GM12872 (cell line): Measurements from ENCODE around the gene EPYC.

ENCODE experiments used
- TF ChIP-seq, protein P1 (sequence below): IDR thresholded peaks from 3 replicates; pipeline ENCODE4 v1.5.1; 2011; ENCODE audit warnings: low read depth, mild to moderate bottlenecking, low read length, moderate library complexity; ENCODE audit not compliant: insufficient read depth

Gene EPYC

GRCh38 chr12:90990611-90991010, 14.2 kb downstream of the EPYC start:
- TF ChIP-seq, protein P1, sequence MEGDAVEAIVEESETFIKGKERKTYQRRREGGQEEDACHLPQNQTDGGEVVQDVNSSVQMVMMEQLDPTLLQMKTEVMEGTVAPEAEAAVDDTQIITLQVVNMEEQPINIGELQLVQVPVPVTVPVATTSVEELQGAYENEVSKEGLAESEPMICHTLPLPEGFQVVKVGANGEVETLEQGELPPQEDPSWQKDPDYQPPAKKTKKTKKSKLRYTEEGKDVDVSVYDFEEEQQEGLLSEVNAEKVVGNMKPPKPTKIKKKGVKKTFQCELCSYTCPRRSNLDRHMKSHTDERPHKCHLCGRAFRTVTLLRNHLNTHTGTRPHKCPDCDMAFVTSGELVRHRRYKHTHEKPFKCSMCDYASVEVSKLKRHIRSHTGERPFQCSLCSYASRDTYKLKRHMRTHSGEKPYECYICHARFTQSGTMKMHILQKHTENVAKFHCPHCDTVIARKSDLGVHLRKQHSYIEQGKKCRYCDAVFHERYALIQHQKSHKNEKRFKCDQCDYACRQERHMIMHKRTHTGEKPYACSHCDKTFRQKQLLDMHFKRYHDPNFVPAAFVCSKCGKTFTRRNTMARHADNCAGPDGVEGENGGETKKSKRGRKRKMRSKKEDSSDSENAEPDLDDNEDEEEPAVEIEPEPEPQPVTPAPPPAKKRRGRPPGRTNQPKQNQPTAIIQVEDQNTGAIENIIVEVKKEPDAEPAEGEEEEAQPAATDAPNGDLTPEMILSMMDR = no peak

DNA sequence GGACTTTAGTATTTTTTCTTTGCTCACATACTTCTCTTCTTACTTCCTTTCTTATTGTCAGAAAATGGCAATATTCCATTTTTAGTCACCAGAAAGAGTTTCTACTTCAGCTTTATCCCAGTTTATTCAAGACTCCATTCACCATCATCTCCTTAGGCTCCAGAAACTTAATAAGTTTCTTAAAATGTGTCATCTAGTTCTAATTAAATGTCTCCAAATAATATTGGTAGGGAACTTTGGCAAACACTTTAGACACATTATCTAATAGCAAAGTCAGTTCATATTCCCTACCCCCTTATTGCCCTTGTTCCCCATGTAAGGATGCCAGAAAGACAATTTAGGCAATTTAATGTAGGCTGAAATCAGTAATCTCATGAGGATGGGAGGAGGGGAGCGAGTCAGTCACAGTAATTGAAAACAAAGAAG, 15.1 kb downstream of the EPYC start:
- TF ChIP-seq, protein P1 = no peak

- TF ChIP-seq, protein P1 = peak; percentile 31; the same call in 1 of the 3 replicates
Measured at GRCh38 chr12:90987520-90987919, 17.3 kb downstream of the EPYC start.

GRCh38 chr12:90987101-90987500, 17.7 kb downstream of the EPYC start:
- TF ChIP-seq, protein P1 = no peak

GRCh38 chr12:90984114-90984513, 20.7 kb downstream of the EPYC start:
- TF ChIP-seq, protein P1 = no peak

DNA sequence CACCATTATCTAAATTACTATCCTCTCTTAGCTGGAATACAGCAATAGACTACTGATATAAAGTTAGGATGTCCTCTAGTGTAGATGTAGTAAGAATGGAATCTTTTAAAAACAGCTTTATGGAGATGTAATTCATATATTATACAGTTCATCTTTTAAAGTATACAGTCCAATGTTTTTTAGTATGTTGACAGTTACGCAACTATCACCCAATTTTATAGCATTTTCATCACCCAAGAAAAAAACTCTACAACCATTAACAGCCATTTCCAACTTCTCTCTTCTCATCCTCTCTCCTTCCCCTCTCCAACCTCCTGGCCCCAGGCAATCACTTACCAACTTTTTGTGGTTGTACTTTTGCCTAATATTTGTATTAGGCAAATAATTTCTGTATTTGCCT, 22.6 kb downstream of the EPYC start:
- TF ChIP-seq, protein P1 = no peak

GRCh38 chr12:90979951-90980350, 24.8 kb downstream of the EPYC start:
- TF ChIP-seq, protein P1 = no peak

DNA sequence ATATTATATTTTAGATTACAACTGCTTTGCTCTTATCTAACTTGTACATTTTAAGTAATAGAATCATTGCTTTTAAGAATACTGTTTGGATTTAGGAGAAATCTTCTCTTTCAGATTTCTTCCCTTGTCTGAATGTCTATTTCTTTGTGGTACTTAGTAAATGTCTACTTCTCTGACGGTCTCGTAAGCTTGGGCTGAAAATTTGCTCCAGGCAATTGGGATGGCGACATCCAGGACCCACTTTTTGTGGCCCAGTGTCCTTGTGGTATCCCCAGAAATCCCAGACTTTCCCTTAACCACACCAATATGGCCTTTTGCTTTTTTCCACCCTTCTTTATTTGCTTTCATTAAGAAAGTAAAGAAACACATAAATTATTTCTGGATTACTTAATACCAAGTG, 25.8 kb downstream of the EPYC start:
- TF ChIP-seq, protein P1 = no peak
